SK-N-SH treated with all-trans-retinoic acid at 6 μM for 48 hours (cell line): Measurements from ENCODE around the gene UBASH3A.

Source experiments
- ATAC-seq: fragments of 200-7000 bp; cut with Tn5 transposase; 3 replicates; pipeline ENCODE4 v1.9.1; 2020; ENCODE audit warnings: mild to moderate bottlenecking, moderate library complexity
- ARNTL ChIP-seq: fragments of 450-650 bp; formaldehyde crosslinking; IDR thresholded peaks from 2 replicates; pipeline ENCODE4 v1.5.0; 2020; ENCODE audit warnings: low read depth, mild to moderate bottlenecking, moderate library complexity, borderline replicate concordance
- BACH2 ChIP-seq: fragments of 250-450 bp; sonication (Bioruptor Pico); IDR thresholded peaks from 2 replicates; pipeline ENCODE4 v1.9.0; 2021; ENCODE audit warnings: mild to moderate bottlenecking, borderline replicate concordance
- CREB5 ChIP-seq: fragments of 250-450 bp; sonication (Bioruptor Pico); IDR thresholded peaks from 2 replicates; pipeline ENCODE4 v1.5.1; 2020; ENCODE audit warnings: low read depth, mild to moderate bottlenecking, moderate library complexity
- CSDC2 ChIP-seq: fragments of 250-450 bp; sonication (Bioruptor Pico); IDR thresholded peaks from 2 replicates; pipeline ENCODE4 v1.5.0; 2020; ENCODE audit warnings: mild to moderate bottlenecking, moderate library complexity
- CSRNP3 ChIP-seq: fragments of 250-450 bp; sonication (Bioruptor Pico); IDR thresholded peaks from 2 replicates; pipeline ENCODE4 v1.5.1; 2021; ENCODE audit warnings: mild to moderate bottlenecking, moderate library complexity
- ESRRG ChIP-seq: fragments of 250-450 bp; sonication (Bioruptor Pico); IDR thresholded peaks from 2 replicates; pipeline ENCODE4 v1.6.1; 2021; ENCODE audit warnings: mild to moderate bottlenecking
- GLIS3 ChIP-seq: fragments of 250-450 bp; sonication (Bioruptor Pico); IDR thresholded peaks from 2 replicates; pipeline ENCODE4 v1.5.0; 2020; ENCODE audit warnings: mild to moderate bottlenecking, moderate library complexity
- ISL1 ChIP-seq: fragments of 250-450 bp; sonication (Bioruptor Pico); IDR thresholded peaks from 2 replicates; pipeline ENCODE4 v2.1.2; 2022; ENCODE audit warnings: mild to moderate bottlenecking, moderate library complexity
- OSR1 ChIP-seq: fragments of 250-450 bp; sonication (Bioruptor Pico); IDR thresholded peaks from 2 replicates; pipeline ENCODE4 v1.8.0; 2022; ENCODE audit warnings: moderate library complexity, mild to moderate bottlenecking, inconsistent platforms
- PATZ1 ChIP-seq: fragments of 250-450 bp; sonication (Bioruptor Pico); IDR thresholded peaks from 2 replicates; pipeline ENCODE4 v1.8.0; 2020; ENCODE audit warnings: mild to moderate bottlenecking, moderate library complexity, borderline replicate concordance
- PPARA ChIP-seq: fragments of 250-450 bp; sonication (Bioruptor Pico); IDR thresholded peaks from 2 replicates; pipeline ENCODE4 v1.5.0; 2020; ENCODE audit warnings: mild to moderate bottlenecking, borderline replicate concordance
- RARB ChIP-seq: fragments of 250-450 bp; sonication (Bioruptor Pico); IDR thresholded peaks from 2 replicates; pipeline ENCODE4 v1.8.0; 2021; ENCODE audit warnings: mild to moderate bottlenecking, moderate library complexity
- SNAI2 ChIP-seq: fragments of 250-450 bp; sonication (Bioruptor Pico); IDR thresholded peaks from 2 replicates; pipeline ENCODE4 v1.5.0; 2020; ENCODE audit warnings: mild to moderate bottlenecking, moderate library complexity
- TCF4 ChIP-seq: fragments of 250-450 bp; sonication (Bioruptor Pico); IDR thresholded peaks from 2 replicates; pipeline ENCODE4 v1.8.0; 2021; ENCODE audit warnings: mild to moderate bottlenecking, moderate library complexity, borderline replicate concordance
- TOX ChIP-seq: fragments of 250-450 bp; sonication (Bioruptor Pico); IDR thresholded peaks from 2 replicates; pipeline ENCODE4 v1.8.0; 2021; ENCODE audit warnings: mild to moderate bottlenecking, moderate library complexity, borderline replicate concordance
- TSHZ2 ChIP-seq: fragments of 250-450 bp; sonication (Bioruptor Pico); IDR thresholded peaks from 2 replicates; pipeline ENCODE4 v1.5.0; 2020; ENCODE audit warnings: mild to moderate bottlenecking, moderate library complexity
- ZC3H10 ChIP-seq: fragments of 250-450 bp; sonication (Bioruptor Pico); IDR thresholded peaks from 2 replicates; pipeline ENCODE4 v1.5.1; 2021; ENCODE audit warnings: mild to moderate bottlenecking, moderate library complexity
- ZFP3 ChIP-seq: fragments of 250-450 bp; sonication (Bioruptor Pico); IDR thresholded peaks from 2 replicates; pipeline ENCODE4 v1.5.0; 2020; ENCODE audit warnings: mild to moderate bottlenecking, moderate library complexity
- ZFP30 ChIP-seq: fragments of 450-650 bp; formaldehyde crosslinking; IDR thresholded peaks from 2 replicates; pipeline ENCODE4 v1.5.0; 2022; ENCODE audit warnings: mild to moderate bottlenecking, moderate library complexity
- ZNF565 ChIP-seq: fragments of 450-650 bp; formaldehyde crosslinking; conservative IDR thresholded peaks from 2 replicates; pipeline ENCODE4 v1.5.0; 2020; ENCODE audit warnings: low read depth, mild to moderate bottlenecking, moderate library complexity
- ZNF70 ChIP-seq: fragments of 450-650 bp; formaldehyde crosslinking; IDR thresholded peaks from 2 replicates; pipeline ENCODE4 v1.5.0; 2020; ENCODE audit warnings: mild to moderate bottlenecking, moderate library complexity
- ZNF8 ChIP-seq: fragments of 450-650 bp; formaldehyde crosslinking; IDR thresholded peaks from 2 replicates; pipeline ENCODE4 v1.5.0; 2020; ENCODE audit warnings: mild to moderate bottlenecking, moderate library complexity

UBASH3A gene

GRCh38 chr21:42409366-42409765 is 5.7 kb downstream of the UBASH3A start:
- TF ChIP-seq PPARA (no peak), ZNF70 (CRISPR knock-in tag) (no peak), ZFP3 (CRISPR knock-in tag) (no peak), ESRRG (CRISPR knock-in tag) (no peak), PATZ1 (CRISPR knock-in tag) (no peak), ZNF565 (CRISPR knock-in tag) (no peak), ZNF8 (CRISPR knock-in tag) (no peak), ZC3H10 (CRISPR knock-in tag) (no peak), ZFP30 (CRISPR knock-in tag) (no peak), SNAI2 (CRISPR knock-in tag) (no peak), GLIS3 (no peak), BACH2 (CRISPR knock-in tag) (no peak), CREB5 (no peak), RARB (CRISPR knock-in tag) (no peak), CSRNP3 (CRISPR knock-in tag) (no peak), OSR1 (CRISPR knock-in tag) (no peak), TOX (CRISPR knock-in tag) (no peak)
- TF ChIP-seq, all 23 proteins: peak for 0
- ATAC-seq: no peak

- ATAC-seq: no peak
- TF ChIP-seq PPARA (no peak), TSHZ2 (CRISPR knock-in tag) (no peak), BACH2 (CRISPR knock-in tag) (no peak), ESRRG (CRISPR knock-in tag) (no peak), ZFP3 (CRISPR knock-in tag) (no peak), PATZ1 (CRISPR knock-in tag) (no peak), ZNF565 (CRISPR knock-in tag) (no peak), ZFP30 (CRISPR knock-in tag) (no peak), ZNF8 (CRISPR knock-in tag) (no peak), SNAI2 (CRISPR knock-in tag) (no peak), ZNF70 (CRISPR knock-in tag) (no peak), TCF4 (no peak), RARB (CRISPR knock-in tag) (no peak), CSDC2 (CRISPR knock-in tag) (no peak), ZC3H10 (CRISPR knock-in tag) (no peak), ISL1 (CRISPR knock-in tag) (no peak), ARNTL (no peak), TOX (CRISPR knock-in tag) (no peak)
Measured at GRCh38 chr21:42411197-42411869, 7.6 kb downstream of the UBASH3A start.
